PC-9 (cell line): ENCODE results near the gene METTL22. TPM values are rescaled to one million over a fixed set of nuclear protein-coding genes. Genes with fewer than 3 reads are reported as not detected.

Source experiments
- BruUV-seq: library from RNA; stranded (reverse); fragments of 400-500 nt; replicated peaks from 2 replicates; lab custom pipeline; 2021; lab: Mats Ljungman, UMichigan
- CTCF ChIA-PET: fragments of 300-600 bp; sonication (Branson Sonifier 250); formaldehyde crosslinking; loops from one replicate; lab custom pipeline; 2022; ENCODE audit warnings: antibody characterized with exemption; lab: Charles Lee
- POLR2A ChIA-PET: fragments of 300-600 bp; sonication (Branson Sonifier 250); formaldehyde crosslinking; loops from one replicate; lab custom pipeline; 2022; ENCODE audit warnings: antibody characterized with exemption; ENCODE audit not compliant: unreplicated experiment; lab: Charles Lee
- DNase-seq, 2 experiments: peaks; one replicate each; pipeline versions ENCODE4 v3.0.0 to v3.0.0-alpha.2; 2015 to 2022; ENCODE audit warnings: mixed read lengths in 1 of 2
- H2AFZ ChIP-seq: fragments of 200-600 bp; sonication (generic); 2 replicates; pipeline ENCODE4 v1.8.1; 2017; ENCODE audit warnings: antibody characterized with exemption
- H3F3A ChIP-seq: fragments of 200-600 bp; sonication (generic); 2 replicates; pipeline ENCODE4 v1.8.1; 2017; ENCODE audit warnings: antibody characterized with exemption, mild to moderate bottlenecking, low read depth; ENCODE audit not compliant: insufficient read depth
- H3K27ac ChIP-seq: fragments of 200-600 bp; sonication (generic); 2 replicates; pipeline ENCODE4 v1.6.1; 2016; ENCODE audit warnings: mixed run types
- H3K27me3 ChIP-seq: fragments of 200-600 bp; sonication (generic); 2 replicates; pipeline ENCODE4 v1.6.1; 2016; ENCODE audit warnings: low read depth, mixed run types; ENCODE audit not compliant: insufficient read depth
- H3K36me3 ChIP-seq: fragments of 200-600 bp; sonication (generic); 2 replicates; pipeline ENCODE4 v1.6.1; 2016; ENCODE audit warnings: low read depth, mixed run types
- H3K4me1 ChIP-seq: fragments of 200-600 bp; sonication (generic); replicated peaks from 2 replicates; pipeline ENCODE4 v1.6.1; 2016; ENCODE audit warnings: mixed run types; ENCODE audit not compliant: insufficient read depth
- H3K4me2 ChIP-seq: fragments of 200-600 bp; sonication (generic); 2 replicates; pipeline ENCODE4 v1.6.1; 2017; ENCODE audit warnings: mixed run types
- H3K4me3 ChIP-seq: fragments of 200-600 bp; sonication (generic); 2 replicates; pipeline ENCODE4 v1.6.1; 2016; ENCODE audit warnings: mixed run types
- H3K79me2 ChIP-seq: fragments of 200-600 bp; sonication (generic); 2 replicates; pipeline ENCODE4 v1.6.1; 2017; ENCODE audit warnings: low read depth, mixed run types
- H3K9me2 ChIP-seq: fragments of 200-600 bp; sonication (generic); 2 replicates; pipeline ENCODE4 v1.8.1; 2017; ENCODE audit warnings: mild to moderate bottlenecking; ENCODE audit not compliant: insufficient read depth
- H3K9me3 ChIP-seq: fragments of 200-600 bp; sonication (generic); 2 replicates; pipeline ENCODE4 v1.8.1; 2016; ENCODE audit warnings: low read depth; ENCODE audit not compliant: insufficient read depth
- H4K20me1 ChIP-seq: fragments of 200-600 bp; sonication (generic); 2 replicates; pipeline ENCODE4 v1.8.1; 2017; ENCODE audit not compliant: insufficient read depth
- EZH2 ChIP-seq: fragments of 200-600 bp; sonication (generic); IDR thresholded peaks from 2 replicates; pipeline ENCODE4 v1.8.0; 2017; ENCODE audit warnings: antibody characterized with exemption, low read depth
- intact Hi-C: fragments of 100-400 bp; cut with micrococcal nuclease; formaldehyde crosslinking; loops from one replicate; pipeline ENCODE4 v1.10.0; 2022; ENCODE audit not compliant: unreplicated experiment
- total RNA-seq: library from RNA; stranded (reverse); gene quantifications from 2 replicates; pipeline ENCODE4 v1.2.3, GENCODE V29; 2021
- TF ChIP-seq, protein P1 (sequence below): fragments of 200-600 bp; sonication (generic); conservative IDR thresholded peaks from 2 replicates; pipeline ENCODE4 v1.6.1; 2017; ENCODE audit warnings: mixed run types, antibody characterized with exemption, mild to moderate bottlenecking, moderate library complexity

Gene METTL22
- total RNA-seq, 1 experiment from 2014 or later, result 62.2 TPM

DNA sequence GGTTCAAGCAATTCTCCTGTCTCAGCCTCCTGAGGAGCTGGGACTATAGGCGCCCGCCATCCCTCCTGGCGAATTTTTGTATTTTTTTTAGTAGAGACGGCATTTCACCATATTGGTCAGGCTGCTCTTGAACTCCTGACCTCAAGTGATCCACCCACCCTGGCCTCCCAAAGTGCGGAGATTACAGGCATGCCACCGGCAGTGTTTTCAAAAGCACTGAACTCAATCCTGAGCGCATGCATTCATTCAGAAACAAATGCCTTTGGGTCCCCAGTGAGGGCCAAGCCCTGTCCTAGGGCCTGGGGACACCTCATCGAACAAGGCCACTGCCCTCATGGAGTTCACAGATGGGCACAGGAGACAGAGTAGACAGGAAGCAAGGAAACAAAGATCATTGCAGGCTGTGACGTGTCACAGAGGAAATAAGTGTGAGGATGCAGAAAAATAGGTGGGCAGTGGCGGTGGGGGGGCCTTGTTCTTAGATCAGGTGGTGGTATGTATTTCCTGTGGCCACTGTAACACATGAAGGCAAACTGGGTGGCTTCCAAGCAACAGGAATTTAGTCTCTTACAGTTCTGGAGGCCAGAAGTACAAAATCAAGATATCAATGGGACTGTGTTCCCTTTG, 43.7 kb upstream of the METTL22 start:
- no peak for DNase-seq
- CTCF ChIA-PET, result no interaction called here
- H4K20me1 ChIP-seq, result no peaks in the 10 kb centered on the region
- H3F3A ChIP-seq, result no peaks in the 10 kb centered on the region
- POLR2A ChIA-PET, result no interaction called here
- H3K9me3 ChIP-seq, result no peaks in the 10 kb centered on the region
- TF ChIP-seq, protein P1, sequence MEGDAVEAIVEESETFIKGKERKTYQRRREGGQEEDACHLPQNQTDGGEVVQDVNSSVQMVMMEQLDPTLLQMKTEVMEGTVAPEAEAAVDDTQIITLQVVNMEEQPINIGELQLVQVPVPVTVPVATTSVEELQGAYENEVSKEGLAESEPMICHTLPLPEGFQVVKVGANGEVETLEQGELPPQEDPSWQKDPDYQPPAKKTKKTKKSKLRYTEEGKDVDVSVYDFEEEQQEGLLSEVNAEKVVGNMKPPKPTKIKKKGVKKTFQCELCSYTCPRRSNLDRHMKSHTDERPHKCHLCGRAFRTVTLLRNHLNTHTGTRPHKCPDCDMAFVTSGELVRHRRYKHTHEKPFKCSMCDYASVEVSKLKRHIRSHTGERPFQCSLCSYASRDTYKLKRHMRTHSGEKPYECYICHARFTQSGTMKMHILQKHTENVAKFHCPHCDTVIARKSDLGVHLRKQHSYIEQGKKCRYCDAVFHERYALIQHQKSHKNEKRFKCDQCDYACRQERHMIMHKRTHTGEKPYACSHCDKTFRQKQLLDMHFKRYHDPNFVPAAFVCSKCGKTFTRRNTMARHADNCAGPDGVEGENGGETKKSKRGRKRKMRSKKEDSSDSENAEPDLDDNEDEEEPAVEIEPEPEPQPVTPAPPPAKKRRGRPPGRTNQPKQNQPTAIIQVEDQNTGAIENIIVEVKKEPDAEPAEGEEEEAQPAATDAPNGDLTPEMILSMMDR, result no peak
- no peak for TF ChIP-seq EZH2
- no TSS peak for BruUV-seq
- no peaks in the 10 kb centered on the region for H3K36me3 ChIP-seq
- peaks cover 55% of the 10 kb centered on the region for H3K27me3 ChIP-seq
- intact Hi-C loops, result no loop called here
- H3K79me2 ChIP-seq, result no peaks in the 10 kb centered on the region
- no peak overlapping the region for H3K4me3 ChIP-seq
- no peaks in the 10 kb centered on the region for H3K9me2 ChIP-seq
- H3K4me2 ChIP-seq, result no peak overlapping the region
- H2AFZ ChIP-seq, result no peak overlapping the region
- H3K4me1 ChIP-seq, result no peaks in the 10 kb centered on the region
- no peak overlapping the region for H3K27ac ChIP-seq

DNA sequence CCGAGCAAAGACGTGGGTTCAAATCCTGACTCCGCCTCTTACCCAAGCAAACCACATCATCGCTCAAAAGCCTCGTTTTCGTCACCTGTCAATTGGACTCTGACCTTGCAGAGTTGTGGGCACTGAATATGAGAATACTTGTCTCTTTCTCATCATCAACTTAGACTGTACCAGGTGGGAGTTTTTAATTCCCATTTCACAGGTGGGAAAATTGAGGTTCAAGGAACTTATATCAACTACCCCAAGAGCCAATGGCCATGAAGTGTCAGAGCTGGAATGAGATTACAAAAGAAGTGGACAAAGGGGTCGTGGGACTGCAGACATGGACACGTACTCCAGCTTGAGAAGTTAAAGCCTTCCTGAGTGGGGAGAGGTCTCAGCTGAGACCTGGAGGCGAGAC, 41.9 kb upstream of the METTL22 start:
- Histone ChIP-seq H3K79me2 (no peaks in the 10 kb centered on the region), H3K4me1 (no peaks in the 10 kb centered on the region), H4K20me1 (no peaks in the 10 kb centered on the region), H3F3A (no peaks in the 10 kb centered on the region), H3K36me3 (no peaks in the 10 kb centered on the region), H3K4me3 (no peak overlapping the region), H3K9me2 (no peaks in the 10 kb centered on the region), H3K27ac (no peak overlapping the region), H3K4me2 (no peak overlapping the region), H3K27me3 (peaks cover 54% of the 10 kb centered on the region), H2AFZ (no peak overlapping the region), H3K9me3 (no peaks in the 10 kb centered on the region)
- no peak for DNase-seq
- BruUV-seq, result no TSS peak
- ChIA-PET CTCF (no interaction called here), POLR2A (interaction anchor here (0.7 kb wide), 1 partner anchor 1897 kb away, joined by 3 read pairs; no protein-coding TSS in a partner anchor)
- intact Hi-C loops, result no loop called here
- TF ChIP-seq EZH2, result no peak
- TF ChIP-seq, protein P1, result no peak

DNA sequence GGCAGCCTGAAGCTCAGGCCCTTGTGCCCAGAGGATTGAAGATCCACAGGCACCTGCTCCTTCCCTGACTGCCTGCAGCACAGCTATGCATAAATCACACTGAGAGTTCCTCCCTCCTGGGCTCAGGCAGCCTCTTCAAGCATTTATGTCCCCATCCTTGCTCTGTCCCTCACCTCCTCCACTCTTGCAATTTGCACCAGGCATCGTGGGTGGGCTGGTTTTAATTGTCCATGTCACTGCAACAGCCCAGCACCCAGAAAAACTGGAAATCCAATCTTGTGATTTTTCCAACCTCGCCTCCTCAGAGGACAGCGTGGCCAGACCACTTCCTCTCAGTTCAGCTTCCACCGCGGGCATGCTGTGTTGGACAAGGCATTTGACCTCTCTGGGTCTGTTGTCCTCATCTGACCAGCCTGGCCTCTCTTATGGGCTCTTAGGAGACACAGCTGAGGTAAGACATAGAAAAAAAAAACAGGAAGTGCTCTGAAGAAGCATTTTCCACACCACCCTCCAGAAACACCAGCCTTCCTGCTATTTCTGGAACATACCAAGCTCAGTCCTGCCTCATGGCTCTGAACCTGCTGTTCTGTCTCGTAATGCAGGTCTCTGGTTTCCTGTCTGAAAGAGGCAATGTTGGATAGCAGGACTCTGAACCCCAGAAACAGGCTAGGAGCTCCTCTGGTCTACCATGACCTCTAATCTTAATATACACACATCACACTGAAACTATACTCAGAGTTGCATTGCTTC, 39.5 kb upstream of the METTL22 start:
- Histone ChIP-seq H3K4me1 (no peaks in the 10 kb centered on the region), H3K27ac (no peak overlapping the region), H3K4me2 (no peak overlapping the region), H3K9me3 (0 out of 2 replicates have a peak, but pooled peaks cover under 1% of the 10 kb centered on the region), H3F3A (no peaks in the 10 kb centered on the region), H3K36me3 (no peaks in the 10 kb centered on the region), H3K27me3 (peaks cover 42% of the 10 kb centered on the region), H2AFZ (no peak overlapping the region), H4K20me1 (no peaks in the 10 kb centered on the region), H3K9me2 (no peaks in the 10 kb centered on the region), H3K4me3 (no peak overlapping the region), H3K79me2 (no peaks in the 10 kb centered on the region)
- BruUV-seq, result no TSS peak
- intact Hi-C loops, result no loop called here
- no peak for DNase-seq
- POLR2A ChIA-PET, result no interaction called here
- CTCF ChIA-PET, result no interaction called here
- TF ChIP-seq, protein P1, result no peak
- TF ChIP-seq EZH2, result no peak
